GM12892 (cell line): ENCODE measurements around the gene KCNG4.

Experiments used
- POLR2A ChIP-seq: IDR thresholded peaks from 2 replicates; pipeline ENCODE4 v1.6.1; 2011; ENCODE audit warnings: low read depth, low read length, control low read depth
- POLR2AphosphoS5 ChIP-seq: IDR thresholded peaks from 2 replicates; pipeline ENCODE4 v1.6.1; 2011; ENCODE audit warnings: low read depth, low read length, control low read depth

GRCh38 chr16:84239909-84240308 is at the start of gene KCNG4:
- TF ChIP-seq POLR2AphosphoS5 = no peak
- no peak for TF ChIP-seq POLR2A
